Osteocyte (in vitro differentiated cells): ENCODE measurements around the gene C1orf159. TPM values are rescaled to one million over a fixed set of nuclear protein-coding genes. Genes with fewer than 3 reads are reported as not detected.

Experiments
- DNase-seq: peaks from one replicate; pipeline ENCODE4 v3.0.0; 2021; ENCODE audit warnings: mixed read lengths; ENCODE audit not compliant: unreplicated experiment; ENCODE audit errors: extremely low spot score
- H3K27ac Mint-ChIP-seq: one replicate; pipeline ENCODE4 v1.8.0; 2021; ENCODE audit warnings: mild to moderate bottlenecking, mixed read lengths; ENCODE audit not compliant: unreplicated experiment
- H3K27me3 Mint-ChIP-seq: one replicate; pipeline ENCODE4 v1.8.0; 2021; ENCODE audit warnings: mixed read lengths; ENCODE audit not compliant: unreplicated experiment
- H3K36me3 Mint-ChIP-seq: one replicate; pipeline ENCODE4 v1.8.0; 2021; ENCODE audit warnings: mixed read lengths; ENCODE audit not compliant: unreplicated experiment
- H3K4me1 Mint-ChIP-seq: one replicate; pipeline ENCODE4 v1.8.0; 2021; ENCODE audit warnings: mixed read lengths; ENCODE audit not compliant: unreplicated experiment
- H3K4me3 Mint-ChIP-seq: one replicate; pipeline ENCODE4 v1.8.0; 2021; ENCODE audit warnings: mild to moderate bottlenecking, moderate library complexity, mixed read lengths; ENCODE audit not compliant: unreplicated experiment
- H3K9me3 Mint-ChIP-seq: one replicate; pipeline ENCODE4 v1.8.0; 2021; ENCODE audit warnings: mixed read lengths; ENCODE audit not compliant: unreplicated experiment
- total RNA-seq: library from RNA; stranded (reverse); gene quantifications from 2 replicates; pipeline ENCODE4 v1.2.1, GENCODE V29; 2021
- TF ChIP-seq, protein P1 (sequence below): fragments of 200-600 bp; sonication (generic); IDR thresholded peaks from 2 replicates; pipeline ENCODE4 v1.5.0; 2021; ENCODE audit warnings: antibody characterized with exemption, mild to moderate bottlenecking, moderate library complexity

The C1orf159 gene
- total RNA-seq, 1 donor from 2014 or later, result 16.9 TPM

DNA sequence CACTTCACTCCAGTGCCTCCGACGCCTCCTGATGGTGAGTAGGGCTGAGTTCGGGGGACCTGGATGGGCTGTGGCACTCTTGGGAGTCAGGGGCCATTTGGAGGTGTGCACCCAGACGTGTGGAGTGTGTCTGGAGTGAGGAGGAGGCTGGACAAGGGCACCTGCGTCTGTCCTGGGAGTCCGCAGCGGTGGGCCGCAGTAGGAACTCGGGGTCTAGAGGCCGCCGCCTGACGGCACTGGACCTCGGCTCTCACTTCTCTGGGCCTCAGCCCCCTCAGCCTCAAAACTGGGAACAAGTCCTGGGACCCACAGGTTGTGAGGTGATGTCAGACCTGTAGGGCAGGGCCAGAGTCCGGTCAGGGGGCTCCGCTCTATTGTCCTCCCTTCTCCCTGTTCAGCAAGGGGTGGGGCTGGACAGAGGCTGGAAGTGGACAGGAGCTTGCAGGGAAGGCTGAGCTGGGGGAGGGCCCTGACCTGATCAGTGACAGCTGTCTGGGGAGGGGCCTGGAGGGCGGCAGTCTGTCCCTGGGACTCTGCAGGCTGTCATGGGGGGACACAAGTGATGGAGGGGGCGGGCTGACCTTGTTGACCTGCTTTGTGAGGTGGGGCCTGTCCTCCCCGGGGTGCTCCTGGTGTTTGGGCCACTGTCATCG, 80.5 kb downstream of the C1orf159 start:
- H3K4me3 Mint-ChIP-seq, result no peak overlapping the region
- peaks cover 6% of the 10 kb centered on the region for H3K36me3 Mint-ChIP-seq
- H3K27ac Mint-ChIP-seq, result no peak overlapping the region
- TF ChIP-seq, protein P1, sequence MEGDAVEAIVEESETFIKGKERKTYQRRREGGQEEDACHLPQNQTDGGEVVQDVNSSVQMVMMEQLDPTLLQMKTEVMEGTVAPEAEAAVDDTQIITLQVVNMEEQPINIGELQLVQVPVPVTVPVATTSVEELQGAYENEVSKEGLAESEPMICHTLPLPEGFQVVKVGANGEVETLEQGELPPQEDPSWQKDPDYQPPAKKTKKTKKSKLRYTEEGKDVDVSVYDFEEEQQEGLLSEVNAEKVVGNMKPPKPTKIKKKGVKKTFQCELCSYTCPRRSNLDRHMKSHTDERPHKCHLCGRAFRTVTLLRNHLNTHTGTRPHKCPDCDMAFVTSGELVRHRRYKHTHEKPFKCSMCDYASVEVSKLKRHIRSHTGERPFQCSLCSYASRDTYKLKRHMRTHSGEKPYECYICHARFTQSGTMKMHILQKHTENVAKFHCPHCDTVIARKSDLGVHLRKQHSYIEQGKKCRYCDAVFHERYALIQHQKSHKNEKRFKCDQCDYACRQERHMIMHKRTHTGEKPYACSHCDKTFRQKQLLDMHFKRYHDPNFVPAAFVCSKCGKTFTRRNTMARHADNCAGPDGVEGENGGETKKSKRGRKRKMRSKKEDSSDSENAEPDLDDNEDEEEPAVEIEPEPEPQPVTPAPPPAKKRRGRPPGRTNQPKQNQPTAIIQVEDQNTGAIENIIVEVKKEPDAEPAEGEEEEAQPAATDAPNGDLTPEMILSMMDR, result no peak
- H3K9me3 Mint-ChIP-seq, result no peaks in the 10 kb centered on the region
- no peak for DNase-seq
- peaks cover 15% of the 10 kb centered on the region for H3K4me1 Mint-ChIP-seq
- H3K27me3 Mint-ChIP-seq, result no peaks in the 10 kb centered on the region

DNA sequence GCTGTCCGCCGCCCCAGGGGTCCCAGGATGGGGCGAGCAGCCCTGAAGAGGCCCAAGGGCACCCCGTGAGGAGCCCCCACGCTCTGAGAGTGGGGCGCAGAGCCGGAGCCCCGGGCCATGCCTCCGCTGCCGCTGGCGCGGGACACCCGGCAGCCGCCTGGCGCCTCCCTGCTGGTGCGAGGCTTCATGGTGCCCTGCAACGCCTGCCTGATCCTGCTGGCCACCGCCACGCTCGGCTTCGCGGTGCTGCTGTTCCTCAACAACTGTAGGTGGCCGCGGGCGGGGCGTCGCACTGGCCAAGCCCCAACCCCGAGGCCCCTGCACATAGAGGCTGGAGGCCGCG, 81.5 kb downstream of the C1orf159 start:
- H3K36me3 Mint-ChIP-seq, result peaks cover 6% of the 10 kb centered on the region
- TF ChIP-seq, protein P1, result no peak

DNA sequence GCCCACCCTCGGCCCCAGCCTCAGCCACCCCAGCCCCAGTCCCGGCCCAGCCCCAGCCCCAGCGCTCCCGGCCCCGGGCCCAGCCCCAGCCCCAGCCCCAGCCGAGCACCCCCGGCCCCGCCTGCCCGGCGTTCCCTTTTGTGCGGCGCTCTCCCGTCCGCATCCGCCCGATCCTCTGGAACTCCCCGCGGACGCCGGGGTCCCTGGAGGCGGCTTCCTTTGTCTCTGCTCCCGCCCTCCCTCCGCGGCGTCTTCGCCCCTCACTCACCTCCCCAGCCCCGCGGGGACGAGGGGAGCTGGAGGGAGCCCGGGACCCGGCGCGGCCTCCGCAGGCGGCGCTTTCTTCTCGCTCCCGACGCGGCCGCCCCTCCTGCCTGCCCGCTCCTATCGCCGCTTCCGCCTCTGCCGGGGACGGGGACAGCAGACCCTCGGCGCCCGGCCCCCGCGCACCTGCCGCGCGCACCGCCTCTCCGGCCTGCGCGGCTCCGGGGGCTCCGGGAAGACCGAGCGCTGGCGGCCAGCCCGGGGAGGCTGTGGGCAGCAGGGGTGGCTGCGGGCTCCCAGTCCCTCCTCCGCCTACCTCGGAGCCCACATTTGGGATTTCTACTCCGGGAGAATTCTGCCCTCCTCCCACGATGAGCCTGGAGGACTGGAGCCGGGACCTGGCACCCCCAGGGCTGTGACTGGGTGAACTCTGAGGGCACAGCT, 82.0 kb downstream of the C1orf159 start:
- no peak overlapping the region for H3K27ac Mint-ChIP-seq
- H3K27me3 Mint-ChIP-seq, result no peaks in the 10 kb centered on the region
- DNase-seq, result no peak
- no peaks in the 10 kb centered on the region for H3K9me3 Mint-ChIP-seq
- H3K36me3 Mint-ChIP-seq, result peaks cover 6% of the 10 kb centered on the region
- H3K4me3 Mint-ChIP-seq, result no peak overlapping the region
- peaks cover 9% of the 10 kb centered on the region for H3K4me1 Mint-ChIP-seq
- TF ChIP-seq, protein P1, result no peak

More for the DNA sequence above, 81.5 kb downstream of the C1orf159 start:
- Mint-ChIP-seq H3K9me3 (no peaks in the 10 kb centered on the region), H3K4me1 (peaks cover 9% of the 10 kb centered on the region), H3K27ac (no peak overlapping the region), H3K4me3 (no peak overlapping the region), H3K27me3 (no peaks in the 10 kb centered on the region)
- no peak for DNase-seq

DNA sequence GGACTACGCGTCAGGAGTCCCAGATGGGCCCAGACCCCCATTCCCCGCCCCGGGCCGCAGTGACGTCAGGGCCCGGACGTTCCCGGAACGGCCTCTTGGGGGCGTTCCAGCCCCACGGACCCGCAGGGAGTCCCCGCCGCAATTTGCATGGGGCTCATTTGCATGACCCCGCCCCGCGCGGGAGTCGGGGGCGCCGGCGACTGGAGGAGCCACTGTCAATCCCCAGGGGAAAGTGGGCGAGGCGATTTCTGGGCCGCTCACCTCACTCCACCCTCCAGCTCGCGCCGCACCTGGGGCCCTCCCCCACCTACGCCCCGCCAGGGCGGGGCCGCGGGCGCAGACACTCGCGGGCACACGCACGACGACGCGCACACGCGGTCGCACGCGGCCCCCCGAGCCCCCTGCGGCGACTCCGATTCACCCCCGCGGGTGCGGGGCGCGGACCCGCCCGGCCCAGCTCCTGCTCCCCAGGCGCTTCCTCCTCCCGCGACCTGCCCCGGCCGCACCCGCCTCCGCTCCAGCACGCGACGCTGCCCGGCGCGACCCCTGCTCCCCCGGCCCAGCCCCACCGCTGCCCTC, 82.8 kb downstream of the C1orf159 start:
- H3K27ac Mint-ChIP-seq, result no peak overlapping the region
- H3K9me3 Mint-ChIP-seq, result no peaks in the 10 kb centered on the region
- DNase-seq, result peak; percentile 92
- H3K36me3 Mint-ChIP-seq, result peaks cover 6% of the 10 kb centered on the region
- H3K4me3 Mint-ChIP-seq, result peak overlapping the region; percentile 48
- H3K4me1 Mint-ChIP-seq, result peaks cover 9% of the 10 kb centered on the region
- TF ChIP-seq, protein P1, result peak; percentile 86
- no peaks in the 10 kb centered on the region for H3K27me3 Mint-ChIP-seq

DNA sequence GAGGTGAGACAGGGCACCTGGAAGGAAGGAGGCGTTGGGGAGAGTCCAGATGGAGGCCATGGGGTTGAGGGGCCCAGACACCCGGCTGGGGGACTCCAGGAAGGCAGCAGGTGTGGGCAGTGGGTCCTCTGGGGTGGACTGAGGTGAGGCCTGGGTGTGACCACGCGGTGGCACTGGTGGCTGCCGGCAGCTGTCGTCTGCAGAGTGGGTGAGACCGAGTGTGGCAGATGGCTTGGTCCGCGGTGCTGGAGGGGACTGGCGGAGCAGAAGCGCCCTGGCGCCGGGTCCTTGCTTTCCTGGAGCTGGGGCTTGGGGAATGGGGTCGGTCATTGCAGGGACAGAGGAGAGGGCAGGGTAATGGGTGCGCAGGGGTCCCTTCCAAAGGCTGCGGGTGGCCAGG, 83.5 kb downstream of the C1orf159 start:
- H3K4me1 Mint-ChIP-seq, result peaks cover 11% of the 10 kb centered on the region
- TF ChIP-seq, protein P1, result no peak
- H3K9me3 Mint-ChIP-seq, result no peaks in the 10 kb centered on the region
- peak overlapping the region; percentile 66 for H3K4me3 Mint-ChIP-seq
- H3K27ac Mint-ChIP-seq, result no peak overlapping the region
- DNase-seq, result no peak
- no peaks in the 10 kb centered on the region for H3K27me3 Mint-ChIP-seq
- H3K36me3 Mint-ChIP-seq, result peaks cover 6% of the 10 kb centered on the region
